CD4-positive, alpha-beta T cell treated with Interferon alpha-2 for 1 hour (primary cell): ENCODE results near the gene ADAP1.
"Not testable (repeated sequence)": the region's sequence is repeated elsewhere in the genome, so short reads cannot be mapped to it uniquely, and the experiment has no call there.

Experiments used
- DNase-seq, 2 donors: peaks; one replicate each; pipeline ENCODE4 v3.0.0-alpha.2; 2020 to 2022

The ADAP1 gene

DNA sequence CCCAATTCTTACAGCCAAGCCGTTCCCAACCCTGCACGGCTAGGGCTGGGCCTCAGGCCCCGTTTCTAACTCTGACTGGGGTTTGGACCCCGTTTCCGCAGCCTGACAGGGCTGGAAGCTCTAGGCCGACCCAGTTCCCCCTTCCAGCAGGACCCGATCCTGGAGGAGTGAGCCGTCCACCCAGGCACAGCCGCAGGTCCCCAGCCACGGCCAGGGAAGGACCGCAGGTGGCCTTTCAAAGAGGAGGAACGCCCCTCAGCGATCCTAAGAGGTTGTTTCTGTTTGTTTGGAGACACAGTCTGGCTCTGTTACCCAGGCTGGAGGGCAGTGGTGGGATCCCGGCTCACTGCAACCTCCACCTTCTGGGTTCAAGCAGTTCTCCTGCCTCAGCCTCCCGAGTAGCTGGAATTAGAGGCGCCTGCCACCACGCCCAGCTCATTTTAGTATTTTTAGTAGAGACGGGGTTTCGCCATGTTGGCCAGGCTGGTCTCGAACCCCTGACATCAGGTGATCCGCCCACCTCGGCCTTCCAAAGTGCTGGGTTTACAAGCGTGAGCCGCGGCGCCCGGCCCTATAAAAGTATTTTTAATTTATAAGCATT lies 78.9 kb downstream of the ADAP1 start:
- DNase-seq = no peak

DNA sequence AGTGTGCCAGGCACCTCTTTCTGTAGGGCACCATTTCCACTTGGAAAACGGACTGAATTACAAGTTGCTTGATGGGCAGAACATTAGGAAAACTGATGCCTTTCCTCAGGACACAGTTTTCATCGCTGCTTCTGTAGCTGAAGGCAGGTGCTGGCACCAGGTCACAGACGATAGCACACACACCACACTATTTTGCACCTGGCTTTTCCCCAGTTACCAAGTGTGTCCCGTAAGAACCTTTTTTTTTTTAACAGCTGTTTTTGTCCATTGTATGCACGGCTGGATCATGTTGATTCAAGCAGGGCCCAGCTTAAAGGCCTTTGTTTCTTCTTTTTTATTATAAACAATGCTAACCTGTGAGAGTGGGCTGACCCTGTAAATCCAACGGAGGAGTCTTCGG lies 79.4 kb downstream of the ADAP1 start:
- no peak for DNase-seq

DNA sequence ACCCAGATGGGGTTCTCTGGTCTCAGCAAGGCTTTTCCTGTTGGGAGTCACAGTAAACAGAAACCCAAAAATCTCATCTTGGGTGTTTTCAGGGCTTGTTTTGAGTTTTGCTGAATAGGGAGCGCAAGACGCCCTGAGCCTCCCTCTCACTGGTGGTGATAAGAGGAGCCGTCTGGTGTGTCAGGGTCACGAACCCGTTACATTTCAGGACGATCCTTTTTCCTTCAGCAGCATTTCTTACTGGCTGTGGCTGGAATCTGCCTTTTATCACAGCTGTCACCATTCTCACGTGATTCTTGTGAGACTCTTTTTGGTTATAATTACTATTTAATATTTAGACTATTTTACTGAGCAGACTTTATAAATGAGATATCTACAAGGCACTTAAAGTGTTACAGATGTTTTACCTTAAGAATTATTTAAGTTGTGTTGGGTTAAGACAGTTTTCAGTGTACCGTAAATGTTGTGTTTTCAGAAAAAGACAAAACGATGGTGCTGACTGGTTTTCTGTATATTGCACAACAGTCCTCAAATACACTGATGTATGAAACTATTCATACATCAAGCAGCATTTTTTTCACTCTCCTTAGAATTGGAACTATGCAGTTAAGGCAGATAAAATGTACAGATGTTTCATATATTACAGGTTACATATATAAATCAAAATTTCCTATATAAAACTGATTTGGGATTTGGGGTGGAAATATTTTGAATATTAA lies 80.3 kb downstream of the ADAP1 start:
- no peak for DNase-seq

DNA sequence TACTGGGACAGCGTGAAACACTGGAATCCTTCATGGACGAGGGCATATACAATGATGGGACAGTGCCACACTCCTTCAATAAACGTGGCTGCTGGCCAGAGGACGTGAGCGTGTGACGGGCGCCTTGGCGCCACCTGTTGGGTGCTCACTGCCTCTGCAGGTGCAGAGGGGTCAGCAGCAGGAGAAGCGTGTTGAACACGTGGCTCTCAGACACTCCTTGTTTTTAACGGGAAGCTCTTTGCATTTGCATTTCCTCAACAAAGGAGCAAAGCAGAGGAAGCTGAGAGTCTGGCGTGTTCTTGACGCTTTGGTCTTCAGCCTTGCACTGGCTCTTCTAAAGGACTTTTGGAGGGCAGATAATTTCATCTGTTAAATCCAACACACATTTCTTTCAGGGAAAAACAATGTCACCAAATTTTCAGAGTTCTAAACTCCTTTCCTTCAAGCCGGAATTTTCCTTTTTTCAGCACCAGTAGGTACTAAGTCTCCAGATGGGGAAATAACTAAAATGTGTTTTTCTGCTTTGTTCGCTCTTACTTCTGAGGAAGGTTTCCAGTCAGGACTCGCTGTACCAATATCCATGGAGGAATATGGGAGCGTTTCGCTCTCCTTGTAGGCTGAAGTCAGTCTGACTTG lies 81.0 kb downstream of the ADAP1 start:
- peak; percentile 76 to 80 for DNase-seq

DNA sequence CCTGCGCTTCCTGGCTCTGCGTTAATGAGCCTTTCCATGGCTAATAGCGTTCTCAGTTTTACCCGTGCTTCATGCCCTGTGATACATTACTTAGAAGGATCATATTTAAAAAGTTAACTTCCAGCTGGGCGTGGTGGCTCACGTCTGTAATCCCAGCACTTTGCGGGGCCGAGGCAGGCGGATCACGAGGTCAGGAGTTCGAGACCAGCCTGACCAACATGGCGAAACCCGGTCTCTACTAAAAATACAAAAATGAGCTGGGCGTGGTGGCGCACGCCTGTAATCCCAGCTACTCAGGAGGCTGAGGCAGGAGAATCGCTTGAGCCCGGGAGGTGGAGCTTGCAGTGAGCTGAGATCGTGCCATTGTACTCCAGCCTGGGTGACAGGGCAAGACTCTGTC lies 81.8 kb downstream of the ADAP1 start:
- not testable (repeated sequence) for DNase-seq

DNA sequence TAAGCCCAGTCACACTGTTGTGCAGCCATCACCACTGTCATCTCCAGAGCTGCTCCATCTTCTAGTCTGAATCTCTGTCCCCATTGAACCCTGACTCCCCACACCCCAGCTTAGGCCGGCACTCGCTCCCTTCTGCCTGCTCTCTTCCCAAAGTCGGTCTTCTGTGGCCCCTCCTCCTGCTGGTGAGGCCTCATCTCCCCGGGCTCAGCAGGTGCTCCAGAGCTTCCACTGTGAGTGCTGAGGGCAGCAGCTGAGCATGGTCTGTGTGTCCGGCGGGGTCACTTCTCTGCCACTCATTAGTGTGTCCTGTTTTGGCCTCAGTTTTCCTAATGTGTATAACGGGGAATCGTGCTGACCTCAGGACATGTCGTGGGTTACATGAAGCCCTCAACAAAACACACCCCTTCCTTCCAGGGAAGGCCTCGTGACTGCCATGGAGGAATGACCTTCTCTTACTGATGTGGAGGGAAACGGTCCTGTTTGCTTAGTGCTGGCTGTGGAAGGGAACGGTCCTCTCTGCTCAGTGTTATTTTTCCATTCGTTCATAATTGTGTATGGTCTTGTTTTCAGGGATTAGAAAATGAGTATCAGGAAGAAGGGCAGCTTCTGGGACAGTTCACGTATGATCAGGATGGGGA lies 82.5 kb downstream of the ADAP1 start:
- DNase-seq = no peak

DNA sequence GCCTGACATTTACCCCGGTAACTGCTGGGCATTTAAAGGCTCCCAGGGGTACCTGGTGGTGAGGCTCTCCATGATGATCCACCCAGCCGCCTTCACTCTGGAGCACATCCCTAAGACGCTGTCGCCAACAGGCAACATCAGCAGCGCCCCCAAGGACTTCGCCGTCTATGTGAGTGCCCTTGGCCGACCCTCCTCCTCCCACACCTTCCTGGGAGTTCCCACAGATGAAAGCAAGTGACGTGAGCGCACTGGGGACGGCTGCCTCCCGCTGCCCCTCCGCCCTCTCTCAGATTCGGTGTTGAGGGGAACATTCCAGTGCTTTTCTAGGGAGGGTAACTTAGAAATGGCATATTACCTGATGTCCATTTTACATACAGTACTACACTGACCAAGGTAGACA lies 85.1 kb downstream of the ADAP1 start:
- DNase-seq = no peak

DNA sequence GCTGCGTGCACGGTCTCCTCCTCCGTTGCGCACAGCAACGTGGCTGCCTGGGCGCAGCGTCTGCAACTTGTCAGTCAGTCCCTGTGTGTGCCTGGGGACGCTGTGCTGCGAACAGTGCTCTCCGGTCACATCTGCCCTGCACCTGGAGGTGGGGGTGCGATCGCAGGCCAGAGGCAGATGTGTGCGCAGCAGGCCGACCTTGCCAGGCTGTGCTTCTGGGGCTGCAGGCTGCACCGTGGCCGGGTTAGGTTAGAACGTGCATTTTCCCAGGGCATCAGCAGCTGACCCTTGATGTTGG lies 86.3 kb downstream of the ADAP1 start:
- DNase-seq = no peak

DNA sequence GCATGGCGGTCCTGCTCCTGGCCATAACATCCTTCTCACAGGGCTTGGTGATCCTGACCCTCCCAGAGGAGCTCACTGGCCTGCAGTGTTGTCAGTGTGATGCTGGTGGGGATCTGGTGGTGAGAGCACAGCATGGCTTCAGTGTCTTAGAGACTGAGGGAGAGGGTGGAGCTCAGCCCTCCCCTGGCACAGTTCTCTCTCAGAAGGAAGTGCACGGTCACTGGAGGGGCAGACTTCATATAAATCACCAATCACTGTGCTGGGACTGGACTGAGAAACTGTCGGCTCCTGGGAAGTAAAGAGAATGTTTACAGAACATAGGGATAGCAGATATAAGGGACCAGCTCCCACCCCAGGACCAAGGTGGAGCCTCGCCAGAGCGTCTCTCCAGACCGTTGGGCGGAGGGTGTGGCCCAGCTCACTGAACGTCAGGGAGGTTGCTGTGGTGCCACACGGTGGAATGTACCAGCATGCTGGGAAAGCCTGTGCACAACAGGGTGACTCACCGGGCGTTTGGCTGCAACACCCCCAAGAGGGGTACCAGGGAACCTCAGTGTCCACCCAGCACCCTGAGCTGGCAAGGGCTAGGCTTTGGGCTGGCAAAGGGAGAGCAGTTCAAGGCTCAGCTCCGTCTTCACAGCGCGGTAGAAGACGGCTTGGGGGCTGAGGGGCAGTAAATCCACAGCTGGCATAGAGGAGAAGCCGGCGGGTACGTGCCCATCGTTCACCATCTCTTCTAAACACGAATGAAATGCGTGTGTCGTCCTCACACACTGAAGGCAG lies 86.9 kb downstream of the ADAP1 start:
- DNase-seq = no peak

DNA sequence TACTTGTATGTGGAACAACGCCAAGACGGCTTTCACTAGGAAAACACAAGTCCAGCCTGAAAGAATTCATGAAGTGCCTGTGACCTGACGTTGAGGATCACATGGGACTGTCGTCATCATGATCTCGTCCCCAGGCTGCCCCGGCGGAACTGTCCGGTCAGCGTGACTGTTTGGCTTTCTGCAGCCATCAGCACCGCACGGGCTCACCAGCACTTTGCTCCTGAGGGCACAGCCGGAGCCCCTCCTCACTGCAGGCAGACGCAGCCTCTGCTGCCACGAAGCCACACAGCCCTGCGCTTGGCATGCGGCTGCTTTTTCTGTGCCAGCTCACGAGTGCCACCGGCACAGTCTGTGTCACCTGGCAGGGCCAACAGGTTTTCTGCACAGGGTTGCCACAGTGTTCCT lies 87.5 kb downstream of the ADAP1 start:
- no peak for DNase-seq

DNA sequence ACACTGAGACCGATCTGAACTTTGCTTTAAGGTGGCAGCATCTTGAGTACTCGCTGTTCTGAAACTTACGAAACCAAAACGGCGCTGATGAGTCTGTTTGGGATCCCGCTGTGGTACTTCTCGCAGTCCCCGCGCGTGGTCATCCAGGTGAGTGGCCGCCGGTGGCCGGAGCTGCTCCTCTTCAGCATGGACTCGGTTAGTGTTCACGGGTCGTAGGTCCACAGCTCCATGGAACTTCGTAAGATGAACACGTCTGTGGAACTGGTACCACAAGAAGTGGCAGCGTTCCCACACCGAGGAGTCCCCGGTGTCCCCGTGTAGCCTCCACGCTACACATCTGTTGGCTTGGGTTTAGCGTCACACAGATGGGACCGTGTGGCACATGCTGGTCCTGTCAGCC lies 88.6 kb downstream of the ADAP1 start:
- no peak for DNase-seq

DNA sequence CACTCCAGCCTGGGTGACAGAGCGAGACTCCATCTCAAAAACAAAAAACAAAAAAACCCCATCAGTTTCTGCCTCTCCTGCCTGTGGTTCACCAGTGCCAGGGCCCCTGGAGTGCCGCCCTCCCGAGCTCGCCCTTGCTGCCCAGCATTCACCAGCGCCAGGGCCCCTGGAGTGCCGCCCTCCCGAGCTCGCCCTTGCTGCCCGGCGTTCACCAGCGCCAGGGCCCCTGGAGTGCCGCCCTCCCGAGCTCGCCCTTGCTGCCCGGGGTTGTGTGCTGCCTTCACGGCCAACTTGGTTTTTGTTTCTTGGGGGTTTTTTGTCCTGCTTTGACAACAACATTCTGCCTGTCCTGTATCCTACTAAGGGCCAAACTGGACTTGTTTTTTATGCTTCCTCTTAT lies 91.4 kb downstream of the ADAP1 start:
- DNase-seq = no peak

DNA sequence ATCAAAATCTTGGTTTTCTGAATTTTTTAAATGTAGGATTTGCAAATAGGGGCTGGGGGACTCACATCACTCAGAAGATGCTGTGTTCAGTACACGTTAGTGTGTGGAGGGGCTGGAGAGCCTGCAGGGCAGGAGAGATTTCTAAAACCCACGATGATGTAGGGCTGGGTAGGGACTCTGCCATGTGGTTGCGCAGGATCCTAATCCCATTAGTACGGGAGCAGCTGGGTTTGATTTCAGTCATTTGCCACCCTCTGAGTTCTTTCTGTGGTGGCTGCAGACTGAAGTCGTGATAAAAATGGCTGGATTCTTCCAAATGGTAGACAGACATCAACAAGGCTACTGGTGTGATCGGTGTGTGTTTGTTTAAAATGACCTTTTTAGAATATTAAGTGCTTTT lies 92.3 kb downstream of the ADAP1 start:
- DNase-seq = no peak

DNA sequence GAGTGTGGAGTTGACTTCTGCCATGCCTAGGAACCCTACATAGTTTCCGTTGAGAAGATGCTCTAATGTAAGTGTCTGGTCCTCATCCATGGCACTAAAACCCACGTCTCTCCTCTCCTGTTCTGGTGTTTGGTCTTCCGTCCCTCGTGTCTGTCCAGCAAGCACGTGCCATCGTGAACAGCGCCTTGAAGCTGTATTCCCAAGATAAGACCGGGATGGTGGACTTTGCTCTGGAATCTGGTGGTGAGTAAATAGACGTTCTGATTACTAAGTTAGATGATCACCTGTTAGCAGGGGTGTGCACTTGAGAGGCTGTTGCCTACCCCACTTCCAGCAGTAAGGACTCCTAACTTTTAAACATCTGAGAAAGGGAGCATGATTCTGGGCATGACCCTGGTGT lies 93.3 kb downstream of the ADAP1 start:
- no peak for DNase-seq

DNA sequence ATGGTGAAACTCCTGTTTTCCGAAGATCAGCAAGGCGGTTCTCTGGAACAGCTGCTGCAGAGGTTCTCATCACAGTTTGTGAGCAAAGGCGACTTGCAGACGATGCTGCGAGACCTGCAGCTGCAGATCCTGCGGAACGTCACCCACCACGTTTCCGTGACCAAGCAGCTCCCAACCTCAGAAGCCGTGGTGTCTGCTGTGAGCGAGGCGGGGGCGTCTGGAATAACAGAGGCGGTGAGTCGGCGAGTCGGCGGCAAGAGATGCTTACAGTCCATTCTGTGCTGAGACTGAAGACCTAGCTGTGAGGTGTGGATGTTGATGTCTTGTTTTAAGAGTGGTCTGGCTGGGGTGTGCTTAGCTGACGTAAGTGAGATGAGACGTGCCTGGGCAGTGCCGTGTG lies 94.3 kb downstream of the ADAP1 start:
- no peak for DNase-seq

DNA sequence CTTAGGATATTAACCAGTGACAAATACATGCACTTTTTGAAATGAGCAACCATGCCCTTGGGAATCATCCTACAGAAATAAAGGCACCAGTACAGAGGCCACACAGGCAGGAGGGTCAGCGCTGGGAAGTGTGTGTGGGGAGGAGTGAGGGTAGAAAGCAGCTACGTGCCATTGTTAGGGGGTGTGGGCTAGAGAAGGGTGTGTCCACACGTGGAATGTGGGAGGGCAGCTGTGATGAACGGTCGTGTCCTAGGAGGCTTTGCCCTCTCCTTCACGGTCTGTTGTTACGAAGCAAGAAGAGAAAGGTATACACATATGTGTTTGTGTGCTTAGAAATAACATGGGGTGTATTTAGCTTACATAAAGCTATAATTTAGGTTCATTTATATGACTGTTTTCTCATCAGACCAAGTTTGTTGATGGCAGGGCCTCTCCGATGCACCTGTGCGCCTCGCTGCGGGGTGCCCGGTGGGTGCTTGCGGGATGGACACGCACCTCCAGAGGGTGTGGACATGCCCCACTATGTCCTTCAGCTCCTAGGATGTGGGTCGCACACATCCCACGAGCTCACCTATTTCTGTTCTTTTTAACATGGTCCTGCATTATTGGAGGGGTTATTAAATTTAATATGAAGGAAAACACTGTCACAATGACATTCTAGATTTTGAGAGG lies 95.0 kb downstream of the ADAP1 start:
- DNase-seq = no peak

DNA sequence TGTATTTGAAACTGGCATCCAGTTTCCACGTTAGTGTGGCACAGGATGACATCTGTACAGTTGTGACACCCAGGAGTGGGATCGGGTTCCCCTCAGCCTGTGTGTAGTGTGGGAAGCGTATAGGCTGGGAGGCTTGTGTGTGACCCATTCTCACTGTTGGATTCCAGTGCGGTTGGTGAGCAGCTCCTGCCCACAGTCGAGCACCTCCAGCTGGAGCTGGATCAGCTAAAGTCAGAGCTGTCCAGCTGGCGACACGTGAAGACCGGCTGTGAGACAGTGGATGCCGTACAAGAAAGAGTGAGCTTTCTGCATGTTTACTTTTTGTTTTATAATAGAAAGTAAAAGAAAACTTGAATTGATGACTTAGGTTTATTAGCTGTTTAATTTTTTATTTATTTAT lies 96.8 kb downstream of the ADAP1 start:
- DNase-seq = no peak

DNA sequence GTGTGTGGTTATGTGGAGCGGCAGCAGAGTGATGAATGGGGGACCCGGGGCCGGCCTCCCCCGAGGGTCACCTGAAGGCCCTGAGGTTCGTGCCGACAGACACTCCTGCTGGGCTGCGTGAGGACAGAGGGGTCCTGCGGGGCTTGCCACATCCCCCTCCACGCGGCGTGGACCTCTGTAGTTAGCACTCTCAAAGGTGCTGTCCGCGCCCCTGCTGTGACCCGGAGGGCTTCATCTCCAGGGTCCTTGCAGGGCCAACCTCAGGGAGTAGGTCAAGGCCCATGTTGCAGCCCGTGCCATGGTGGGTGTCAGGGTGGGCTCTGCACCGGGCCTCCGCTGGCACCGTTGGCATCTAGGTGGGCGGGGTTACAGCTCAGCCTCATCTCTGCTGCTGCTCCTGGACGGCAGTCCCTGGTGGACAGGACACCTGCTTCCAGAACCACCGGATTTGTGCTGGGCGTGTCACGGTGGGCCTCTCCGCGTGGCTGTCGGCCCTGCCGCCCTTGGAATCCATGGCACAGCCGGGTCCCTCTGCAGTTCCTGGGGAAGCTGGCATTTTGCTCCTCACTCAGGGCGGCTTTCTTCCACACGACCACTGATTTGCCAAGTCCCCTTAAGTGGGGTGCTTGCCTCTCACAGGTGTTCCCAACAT lies 97.9 kb downstream of the ADAP1 start:
- no peak for DNase-seq

DNA sequence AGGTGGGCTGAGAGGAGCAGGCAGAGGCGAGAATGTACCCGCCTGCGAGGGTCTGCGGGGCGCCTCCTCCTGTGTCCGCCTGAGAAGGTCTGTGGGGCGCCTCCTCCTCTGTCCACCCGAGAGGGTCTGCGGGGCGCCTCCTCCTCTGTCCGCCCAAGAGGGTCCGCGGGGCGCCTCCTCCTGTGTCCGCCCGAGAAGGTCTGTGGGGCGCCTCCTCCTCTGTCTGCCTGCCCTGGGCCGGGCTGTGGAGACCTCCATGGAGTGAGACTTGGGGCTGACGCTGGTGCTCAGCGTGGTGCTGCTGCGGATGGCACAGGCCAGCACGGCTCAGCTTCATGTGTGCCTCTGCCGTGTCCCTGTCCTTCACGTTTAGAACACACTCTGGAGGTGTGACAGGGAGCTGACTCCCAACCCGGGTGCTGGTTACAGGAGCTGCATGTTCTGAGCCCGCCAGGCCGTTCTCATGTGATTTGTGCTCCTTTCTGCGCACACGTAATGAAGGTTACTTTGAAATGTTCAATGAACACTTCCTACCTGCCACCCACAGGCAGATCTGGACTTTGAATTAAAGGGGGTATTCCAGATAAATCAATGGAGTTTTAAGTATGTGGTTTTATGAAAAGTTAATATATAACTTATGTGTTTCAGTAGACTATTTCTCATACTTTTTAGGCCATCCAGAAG lies 98.7 kb downstream of the ADAP1 start:
- DNase-seq = no peak

DNA sequence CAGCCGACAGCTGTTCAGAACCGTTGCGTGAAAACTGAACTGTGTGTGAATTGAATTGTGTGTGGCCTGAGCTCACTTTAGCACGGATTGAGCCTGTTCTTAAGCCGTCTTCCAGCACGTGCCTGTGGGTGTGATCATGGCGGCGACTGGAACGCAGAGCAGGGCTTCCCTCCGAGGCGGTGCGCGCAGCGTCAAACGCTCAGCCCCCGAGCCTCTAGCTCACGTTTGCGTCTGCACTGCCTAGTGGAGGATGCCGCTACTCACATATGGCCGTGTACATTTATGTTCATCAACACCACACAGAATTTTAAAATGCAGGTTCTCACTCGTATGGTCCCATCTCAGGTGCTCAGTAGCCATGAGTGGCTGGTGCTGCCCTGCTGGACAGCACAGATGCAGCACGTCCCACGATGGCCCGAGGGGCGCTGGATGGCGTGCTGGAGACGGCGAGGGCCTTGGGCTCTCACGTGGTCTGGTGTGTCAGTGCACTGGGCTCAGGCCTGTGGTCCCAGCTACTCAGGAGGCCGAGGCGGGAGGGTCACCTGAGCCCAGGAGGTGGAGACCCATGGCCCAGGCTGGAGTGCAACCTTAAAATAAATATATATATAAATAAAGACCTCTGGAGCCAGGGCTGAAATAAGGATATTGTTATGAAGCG lies 100.2 kb downstream of the ADAP1 start:
- no peak for DNase-seq
